ENCODE measurements around the gene SH3RF1.

SH3RF1 gene

DNA sequence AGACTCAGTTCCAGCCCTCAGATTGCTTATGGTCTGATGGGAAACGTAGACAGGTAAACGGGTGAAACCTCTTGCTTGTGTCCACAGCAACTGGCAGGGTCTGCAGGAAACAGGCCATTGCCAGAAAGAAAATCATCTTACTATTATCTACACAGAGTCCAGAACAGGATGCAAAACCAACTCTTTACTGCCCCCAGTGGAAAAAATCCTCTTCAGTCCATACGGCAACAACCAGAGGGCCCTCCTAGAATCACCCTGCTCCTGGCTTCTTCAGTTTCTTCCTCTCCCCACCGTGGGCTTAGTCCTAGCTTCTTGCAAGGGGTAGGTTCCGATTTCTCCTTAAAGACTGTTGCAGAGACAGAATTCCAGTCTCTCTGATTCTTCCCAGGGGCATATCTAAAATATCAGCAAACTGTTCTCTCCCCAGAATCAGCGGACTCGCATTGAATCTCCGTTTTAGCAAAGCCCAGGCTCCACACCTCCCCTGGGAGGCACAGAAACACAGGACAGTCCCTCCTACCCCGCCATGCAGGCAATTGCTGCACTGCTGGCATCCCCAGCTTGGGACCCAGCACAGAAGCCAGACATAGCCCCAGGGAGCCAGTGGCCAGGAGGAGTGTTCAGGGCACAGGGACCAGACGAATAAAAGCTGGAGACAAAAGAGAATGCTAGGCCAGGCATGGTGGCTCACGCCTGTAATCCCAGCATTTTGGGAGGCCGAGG, 41.0 kb upstream of the SH3RF1 start:
- no peak for DNase-seq (ENCODE audit: low read depth)
- H3K4me3 ChIP-seq (ENCODE audit: low read depth, low read length) = no peak overlapping the region
- TF ChIP-seq, protein P1, sequence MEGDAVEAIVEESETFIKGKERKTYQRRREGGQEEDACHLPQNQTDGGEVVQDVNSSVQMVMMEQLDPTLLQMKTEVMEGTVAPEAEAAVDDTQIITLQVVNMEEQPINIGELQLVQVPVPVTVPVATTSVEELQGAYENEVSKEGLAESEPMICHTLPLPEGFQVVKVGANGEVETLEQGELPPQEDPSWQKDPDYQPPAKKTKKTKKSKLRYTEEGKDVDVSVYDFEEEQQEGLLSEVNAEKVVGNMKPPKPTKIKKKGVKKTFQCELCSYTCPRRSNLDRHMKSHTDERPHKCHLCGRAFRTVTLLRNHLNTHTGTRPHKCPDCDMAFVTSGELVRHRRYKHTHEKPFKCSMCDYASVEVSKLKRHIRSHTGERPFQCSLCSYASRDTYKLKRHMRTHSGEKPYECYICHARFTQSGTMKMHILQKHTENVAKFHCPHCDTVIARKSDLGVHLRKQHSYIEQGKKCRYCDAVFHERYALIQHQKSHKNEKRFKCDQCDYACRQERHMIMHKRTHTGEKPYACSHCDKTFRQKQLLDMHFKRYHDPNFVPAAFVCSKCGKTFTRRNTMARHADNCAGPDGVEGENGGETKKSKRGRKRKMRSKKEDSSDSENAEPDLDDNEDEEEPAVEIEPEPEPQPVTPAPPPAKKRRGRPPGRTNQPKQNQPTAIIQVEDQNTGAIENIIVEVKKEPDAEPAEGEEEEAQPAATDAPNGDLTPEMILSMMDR (IDR thresholded peaks at IDR 0.05; ENCODE audit: low read depth, low read length, missing control alignments) = peak; percentile 48
- in situ Hi-C loops (cut with HindIII; ENCODE audit: low sequenced_read_pairs) = no loop called here

DNA sequence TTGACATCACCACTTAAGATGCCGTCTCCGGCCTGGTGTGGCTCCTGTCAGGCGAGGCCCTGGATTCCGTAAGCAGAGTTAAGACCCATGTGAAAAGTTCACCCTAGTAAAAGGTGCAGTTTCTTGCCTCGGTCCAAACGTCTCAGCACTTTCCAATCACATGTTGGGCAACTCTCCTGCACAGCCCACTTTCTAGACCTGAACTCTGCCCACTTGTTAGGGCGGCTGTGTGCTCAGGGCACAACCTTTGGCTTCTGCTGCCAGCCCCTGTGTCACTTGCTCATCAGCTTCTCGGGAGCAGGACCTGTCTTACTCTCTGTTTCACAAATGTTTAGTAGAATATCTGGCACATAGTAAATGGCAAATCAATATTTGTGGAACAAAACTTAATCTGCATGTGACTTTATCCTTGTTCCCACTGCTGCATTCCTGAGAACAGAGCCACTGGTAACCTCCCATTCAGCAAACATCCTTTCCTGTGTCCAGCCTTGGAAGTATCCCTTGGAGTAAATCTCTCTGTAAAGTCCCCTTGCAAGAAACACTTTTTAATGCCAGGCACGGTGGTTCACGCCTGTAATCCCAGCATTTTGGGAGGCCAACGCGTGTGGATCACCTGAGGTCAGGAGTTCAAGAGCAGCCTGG, 38.7 kb upstream of the SH3RF1 start:
- no peak for DNase-seq (ENCODE audit: low read depth)
- in situ Hi-C loops (cut with HindIII; ENCODE audit: low sequenced_read_pairs) = loop anchor here (5.0 kb wide), 2 partner anchors 43 to 92 kb away; no protein-coding TSS in a partner anchor
- TF ChIP-seq, protein P1 (IDR thresholded peaks at IDR 0.05; ENCODE audit: low read depth, low read length, missing control alignments) = no peak
- no peak overlapping the region for H3K4me3 ChIP-seq (ENCODE audit: low read depth, low read length)

DNA sequence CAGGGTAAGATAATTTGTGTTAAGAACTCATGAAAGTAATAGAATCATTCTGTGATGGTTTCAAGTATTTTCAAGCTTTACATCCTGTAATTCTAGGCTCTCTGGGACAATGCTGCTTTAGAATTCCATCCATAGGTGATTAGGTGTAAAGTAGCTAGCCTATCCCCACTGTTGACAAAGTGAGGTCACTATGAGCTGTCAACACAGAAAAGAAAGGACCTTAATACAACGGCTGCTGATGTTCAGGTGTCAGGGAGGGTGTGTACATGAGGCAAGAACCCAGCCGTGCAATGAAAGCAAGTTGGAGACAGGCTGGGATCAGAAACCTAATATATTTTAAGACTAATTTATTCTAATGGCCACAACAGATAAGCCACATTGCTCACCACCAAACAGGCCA, 36.8 kb upstream of the SH3RF1 start:
- DNase-seq (ENCODE audit: low read depth) = no peak
- TF ChIP-seq, protein P1 (IDR thresholded peaks at IDR 0.05; ENCODE audit: low read depth, low read length, missing control alignments) = no peak
- in situ Hi-C loops (cut with HindIII; ENCODE audit: low sequenced_read_pairs) = loop anchor here (5.0 kb wide), 2 partner anchors 45 to 90 kb away; no protein-coding TSS in a partner anchor
- H3K4me3 ChIP-seq (ENCODE audit: low read depth, low read length) = no peak overlapping the region

DNA sequence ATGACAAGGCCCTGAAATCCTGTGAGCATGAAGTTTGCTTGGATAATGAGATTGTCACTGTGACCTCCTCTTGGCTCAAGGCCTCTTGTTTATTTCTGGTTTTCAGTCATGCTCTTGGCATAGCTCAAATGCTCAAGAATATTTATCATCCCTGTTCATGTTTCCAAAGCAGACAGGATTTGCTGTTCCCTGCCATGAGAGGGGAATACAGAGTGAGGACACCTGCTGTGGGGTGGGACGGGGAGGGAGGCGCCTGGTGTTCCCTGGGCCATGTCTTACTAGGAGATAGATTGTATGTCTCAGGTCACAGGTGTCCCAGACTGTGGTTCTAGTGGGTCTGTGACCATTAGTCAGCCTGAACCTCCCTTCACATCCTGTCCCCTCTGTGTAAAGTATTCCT, 34.9 kb upstream of the SH3RF1 start:
- no peak overlapping the region for H3K4me3 ChIP-seq (ENCODE audit: low read depth, low read length)
- DNase-seq (ENCODE audit: low read depth) = no peak
- TF ChIP-seq, protein P1 (IDR thresholded peaks at IDR 0.05; ENCODE audit: low read depth, low read length, missing control alignments) = no peak
- in situ Hi-C loops (cut with HindIII; ENCODE audit: low sequenced_read_pairs) = loop anchor here (5.0 kb wide), 2 partner anchors 47 to 88 kb away; no protein-coding TSS in a partner anchor

DNA sequence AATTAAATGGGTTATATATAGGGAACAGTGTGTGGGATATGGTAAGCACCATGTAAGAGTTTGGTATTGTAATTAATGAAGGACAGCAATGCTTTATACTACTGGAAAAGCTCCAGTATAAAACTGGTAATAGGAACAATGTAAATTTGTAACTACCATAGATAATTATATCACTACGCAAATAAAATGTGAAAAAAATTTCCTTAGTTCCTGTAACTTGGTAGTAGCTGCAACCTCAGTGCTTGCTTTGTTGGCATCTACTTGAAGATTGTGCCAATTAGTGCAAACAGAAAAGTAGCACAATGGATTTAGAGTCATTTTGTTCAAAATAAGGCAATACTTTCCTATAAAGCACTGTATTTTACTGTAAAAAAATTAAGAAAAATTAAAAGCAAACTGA, 34.4 kb upstream of the SH3RF1 start:
- in situ Hi-C loops (cut with HindIII; ENCODE audit: low sequenced_read_pairs) = loop anchor here (5.0 kb wide), 2 partner anchors 47 to 88 kb away; no protein-coding TSS in a partner anchor
- no peak overlapping the region for H3K4me3 ChIP-seq (ENCODE audit: low read depth, low read length)
- TF ChIP-seq, protein P1 (IDR thresholded peaks at IDR 0.05; ENCODE audit: low read depth, low read length, missing control alignments) = no peak
- no peak for DNase-seq (ENCODE audit: low read depth)

DNA sequence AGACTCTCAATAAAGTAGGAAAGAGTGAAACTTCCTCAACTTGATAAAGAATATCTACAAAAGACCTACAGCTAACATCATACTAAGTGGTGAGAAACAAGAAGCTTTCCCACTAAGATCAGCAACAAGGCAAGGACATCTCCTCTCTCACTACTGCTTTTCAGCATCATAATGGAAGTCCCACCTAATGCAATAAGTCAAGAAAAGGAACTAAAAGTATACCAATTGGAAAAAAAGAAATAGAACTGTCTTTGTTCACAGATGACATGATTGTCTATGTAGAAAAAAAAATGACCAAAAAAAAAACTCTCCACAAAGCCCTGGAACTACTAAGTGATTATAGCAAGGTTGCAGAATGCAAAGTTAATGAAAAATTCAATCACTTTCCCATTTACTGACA, 25.1 kb upstream of the SH3RF1 start:
- H3K4me3 ChIP-seq (ENCODE audit: low read depth, low read length) = no peak overlapping the region
- in situ Hi-C loops (cut with HindIII; ENCODE audit: low sequenced_read_pairs) = no loop called here
- TF ChIP-seq, protein P1 (IDR thresholded peaks at IDR 0.05; ENCODE audit: low read depth, low read length, missing control alignments) = no peak
- DNase-seq (ENCODE audit: low read depth) = no peak
